ENCODE data around the gene SRP68. TPM values are rescaled to one million over a fixed set of nuclear protein-coding genes. Genes with fewer than 3 reads are reported as not detected.

SRP68 gene
- total RNA-seq, 1 donor from 2014 or later: 74.3 TPM

- Mint-ChIP-seq H3K27ac (ENCODE audit: unreplicated experiment) (peak overlapping the region; percentile 53), H3K4me1 (ENCODE audit: low read depth, unreplicated experiment) (peaks cover 1% of the 10 kb centered on the region), H3K36me3 (ENCODE audit: low read depth, unreplicated experiment) (peaks cover 14% of the 10 kb centered on the region), H3K4me3 (ENCODE audit: unreplicated experiment) (no peak overlapping the region), H3K9me3 (ENCODE audit: unreplicated experiment) (no peaks in the 10 kb centered on the region), H3K27me3 (ENCODE audit: low read depth, unreplicated experiment) (no peaks in the 10 kb centered on the region)
- Histone ChIP-seq H3K9me3 (ENCODE audit: insufficient read depth, low read depth, low read length) (no peaks in the 10 kb centered on the region), H3K27me3 (ENCODE audit: insufficient read depth, low read length) (no peaks in the 10 kb centered on the region), H3K36me3 (ENCODE audit: insufficient read depth, low read length) (peaks cover 21% of the 10 kb centered on the region), H3K4me1 (ENCODE audit: insufficient read depth, low read length) (no peaks in the 10 kb centered on the region), H3K4me2 (ENCODE audit: low read length) (no peak overlapping the region), H3K27ac (ENCODE audit: low read depth, low read length) (no peak overlapping the region), H3K79me2 (ENCODE audit: insufficient read depth, low read length) (no peaks in the 10 kb centered on the region), H2AFZ (ENCODE audit: low read depth, low read length) (no peak overlapping the region), H4K20me1 (ENCODE audit: insufficient read depth, low read length) (peaks cover 27% of the 10 kb centered on the region), H3K9ac (ENCODE audit: low read length) (no peak overlapping the region), H3K4me3 (ENCODE audit: insufficient read depth, low read depth, low read length) (no peak overlapping the region)
- DNase-seq (ENCODE audit: low read depth) (no peak), FAIRE-seq (no peak)
- no peak for TF ChIP-seq EZH2 (IDR thresholded peaks at IDR 0.05; ENCODE audit: insufficient read depth, low read length)
- TF ChIP-seq, protein P1, sequence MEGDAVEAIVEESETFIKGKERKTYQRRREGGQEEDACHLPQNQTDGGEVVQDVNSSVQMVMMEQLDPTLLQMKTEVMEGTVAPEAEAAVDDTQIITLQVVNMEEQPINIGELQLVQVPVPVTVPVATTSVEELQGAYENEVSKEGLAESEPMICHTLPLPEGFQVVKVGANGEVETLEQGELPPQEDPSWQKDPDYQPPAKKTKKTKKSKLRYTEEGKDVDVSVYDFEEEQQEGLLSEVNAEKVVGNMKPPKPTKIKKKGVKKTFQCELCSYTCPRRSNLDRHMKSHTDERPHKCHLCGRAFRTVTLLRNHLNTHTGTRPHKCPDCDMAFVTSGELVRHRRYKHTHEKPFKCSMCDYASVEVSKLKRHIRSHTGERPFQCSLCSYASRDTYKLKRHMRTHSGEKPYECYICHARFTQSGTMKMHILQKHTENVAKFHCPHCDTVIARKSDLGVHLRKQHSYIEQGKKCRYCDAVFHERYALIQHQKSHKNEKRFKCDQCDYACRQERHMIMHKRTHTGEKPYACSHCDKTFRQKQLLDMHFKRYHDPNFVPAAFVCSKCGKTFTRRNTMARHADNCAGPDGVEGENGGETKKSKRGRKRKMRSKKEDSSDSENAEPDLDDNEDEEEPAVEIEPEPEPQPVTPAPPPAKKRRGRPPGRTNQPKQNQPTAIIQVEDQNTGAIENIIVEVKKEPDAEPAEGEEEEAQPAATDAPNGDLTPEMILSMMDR (IDR thresholded peaks at IDR 0.05; ENCODE audit: insufficient read depth, low read depth, low read length): no peak
Measured at GRCh38 chr17:76088041-76088867, 15.9 kb upstream of the SRP68 start.

DNA sequence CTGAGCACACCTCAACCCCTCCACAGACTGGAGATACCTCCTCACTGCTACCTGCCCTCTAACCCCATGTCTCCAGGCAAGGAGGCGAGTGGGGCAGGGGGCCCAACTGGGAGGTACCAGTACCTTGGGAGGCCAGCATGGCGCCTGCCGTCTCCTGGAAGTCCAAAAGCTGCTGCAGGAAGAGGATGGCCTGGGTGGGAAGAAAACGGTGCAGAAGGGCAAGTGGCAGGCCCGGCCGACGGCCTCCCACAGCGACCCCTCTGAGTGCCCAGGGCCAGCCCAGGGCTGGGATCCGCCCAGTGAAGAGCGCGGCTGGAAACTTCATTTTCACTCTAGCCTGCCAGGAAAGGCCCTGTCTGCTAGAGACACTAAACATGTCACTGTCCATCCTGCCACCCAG is 15.2 kb upstream of the SRP68 start:
- TF ChIP-seq, protein P1 (IDR thresholded peaks at IDR 0.05; ENCODE audit: insufficient read depth, low read depth, low read length): no peak
- no peak for TF ChIP-seq EZH2 (IDR thresholded peaks at IDR 0.05; ENCODE audit: insufficient read depth, low read length)
- Histone ChIP-seq H2AFZ (ENCODE audit: low read depth, low read length) (no peak overlapping the region), H3K4me3 (ENCODE audit: insufficient read depth, low read depth, low read length) (no peak overlapping the region), H3K36me3 (ENCODE audit: insufficient read depth, low read length) (peaks cover 20% of the 10 kb centered on the region), H3K27me3 (ENCODE audit: insufficient read depth, low read length) (no peaks in the 10 kb centered on the region), H3K9ac (ENCODE audit: low read length) (no peak overlapping the region), H3K4me2 (ENCODE audit: low read length) (no peak overlapping the region), H3K4me1 (ENCODE audit: insufficient read depth, low read length) (no peaks in the 10 kb centered on the region), H3K27ac (ENCODE audit: low read depth, low read length) (no peak overlapping the region), H3K79me2 (ENCODE audit: insufficient read depth, low read length) (no peaks in the 10 kb centered on the region), H3K9me3 (ENCODE audit: insufficient read depth, low read depth, low read length) (no peaks in the 10 kb centered on the region), H4K20me1 (ENCODE audit: insufficient read depth, low read length) (peaks cover 20% of the 10 kb centered on the region)
- no peak overlapping the region for H3K4me3 Mint-ChIP-seq (ENCODE audit: unreplicated experiment)
- no peaks in the 10 kb centered on the region for H3K9me3 Mint-ChIP-seq (ENCODE audit: unreplicated experiment)
- peaks cover 14% of the 10 kb centered on the region for H3K36me3 Mint-ChIP-seq (ENCODE audit: low read depth, unreplicated experiment)
- DNase-seq (ENCODE audit: low read depth): no peak
- no peak for FAIRE-seq
- no peaks in the 10 kb centered on the region for H3K27me3 Mint-ChIP-seq (ENCODE audit: low read depth, unreplicated experiment)
- peaks cover 5% of the 10 kb centered on the region for H3K4me1 Mint-ChIP-seq (ENCODE audit: low read depth, unreplicated experiment)
- no peak overlapping the region for H3K27ac Mint-ChIP-seq (ENCODE audit: unreplicated experiment)

DNA sequence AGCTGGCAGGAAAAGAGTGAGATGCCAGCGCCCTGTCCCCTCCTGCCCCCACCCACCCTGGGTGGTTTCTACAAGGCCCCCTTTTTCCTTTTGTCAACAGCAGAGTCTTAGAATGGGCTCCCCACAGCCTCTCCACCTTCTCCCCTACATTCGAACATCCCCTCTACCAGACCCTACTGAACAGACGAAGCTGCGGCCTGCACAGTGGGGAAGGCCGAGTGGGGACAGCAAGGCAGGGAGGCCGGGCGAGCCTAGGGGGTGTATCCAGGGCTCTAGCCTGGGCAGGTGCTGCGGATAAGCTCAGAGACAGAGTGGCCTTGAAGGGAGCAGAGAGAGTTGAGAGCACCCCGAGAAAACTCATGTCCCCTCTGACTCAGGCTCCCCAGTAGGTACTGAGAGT is 14.1 kb upstream of the SRP68 start:
- no peaks in the 10 kb centered on the region for H3K9me3 ChIP-seq (ENCODE audit: insufficient read depth, low read depth, low read length)
- no peak overlapping the region for H3K4me2 ChIP-seq (ENCODE audit: low read length)
- H3K27me3 ChIP-seq (ENCODE audit: insufficient read depth, low read length): no peaks in the 10 kb centered on the region
- no peaks in the 10 kb centered on the region for H3K4me1 ChIP-seq (ENCODE audit: insufficient read depth, low read length)
- H4K20me1 ChIP-seq (ENCODE audit: insufficient read depth, low read length): peaks cover 14% of the 10 kb centered on the region
- no peak overlapping the region for H3K4me3 ChIP-seq (ENCODE audit: insufficient read depth, low read depth, low read length)
- DNase-seq (ENCODE audit: low read depth) (no peak), FAIRE-seq (no peak)
- Mint-ChIP-seq H3K36me3 (ENCODE audit: low read depth, unreplicated experiment) (peaks cover 12% of the 10 kb centered on the region), H3K4me1 (ENCODE audit: low read depth, unreplicated experiment) (peaks cover 11% of the 10 kb centered on the region), H3K27ac (ENCODE audit: unreplicated experiment) (no peak overlapping the region), H3K4me3 (ENCODE audit: unreplicated experiment) (no peak overlapping the region), H3K9me3 (ENCODE audit: unreplicated experiment) (no peaks in the 10 kb centered on the region), H3K27me3 (ENCODE audit: low read depth, unreplicated experiment) (no peaks in the 10 kb centered on the region)
- no peak overlapping the region for H2AFZ ChIP-seq (ENCODE audit: low read depth, low read length)
- H3K9ac ChIP-seq (ENCODE audit: low read length): no peak overlapping the region
- TF ChIP-seq EZH2 (IDR thresholded peaks at IDR 0.05; ENCODE audit: insufficient read depth, low read length): no peak
- TF ChIP-seq, protein P1 (IDR thresholded peaks at IDR 0.05; ENCODE audit: insufficient read depth, low read depth, low read length): no peak
- no peaks in the 10 kb centered on the region for H3K79me2 ChIP-seq (ENCODE audit: insufficient read depth, low read length)
- no peak overlapping the region for H3K27ac ChIP-seq (ENCODE audit: low read depth, low read length)
- H3K36me3 ChIP-seq (ENCODE audit: insufficient read depth, low read length): peaks cover 20% of the 10 kb centered on the region

All from astrocyte (in vitro differentiated cells and primary cell).